ENCODE measurements around the gene CEP95.

DNA sequence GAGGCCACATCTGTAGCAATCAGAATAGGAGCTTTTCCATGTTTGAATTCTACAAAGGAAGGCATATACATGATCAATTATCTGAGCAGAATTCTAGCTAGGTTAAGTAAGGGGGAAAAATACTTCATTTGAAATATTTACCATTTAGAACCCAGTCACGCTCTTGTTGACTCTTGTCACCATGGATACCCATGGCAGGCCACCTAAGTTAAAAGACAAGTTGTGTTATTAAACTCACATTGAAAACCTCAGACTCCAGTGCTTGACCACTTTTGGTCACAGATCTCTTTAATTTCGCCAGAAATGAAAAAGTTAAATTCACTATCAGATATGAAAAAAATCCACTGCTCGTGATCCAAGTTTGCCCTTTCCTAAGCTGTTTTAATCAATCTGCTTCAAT, 4.8 kb upstream of the CEP95 start:
- TF ChIP-seq, protein P1, sequence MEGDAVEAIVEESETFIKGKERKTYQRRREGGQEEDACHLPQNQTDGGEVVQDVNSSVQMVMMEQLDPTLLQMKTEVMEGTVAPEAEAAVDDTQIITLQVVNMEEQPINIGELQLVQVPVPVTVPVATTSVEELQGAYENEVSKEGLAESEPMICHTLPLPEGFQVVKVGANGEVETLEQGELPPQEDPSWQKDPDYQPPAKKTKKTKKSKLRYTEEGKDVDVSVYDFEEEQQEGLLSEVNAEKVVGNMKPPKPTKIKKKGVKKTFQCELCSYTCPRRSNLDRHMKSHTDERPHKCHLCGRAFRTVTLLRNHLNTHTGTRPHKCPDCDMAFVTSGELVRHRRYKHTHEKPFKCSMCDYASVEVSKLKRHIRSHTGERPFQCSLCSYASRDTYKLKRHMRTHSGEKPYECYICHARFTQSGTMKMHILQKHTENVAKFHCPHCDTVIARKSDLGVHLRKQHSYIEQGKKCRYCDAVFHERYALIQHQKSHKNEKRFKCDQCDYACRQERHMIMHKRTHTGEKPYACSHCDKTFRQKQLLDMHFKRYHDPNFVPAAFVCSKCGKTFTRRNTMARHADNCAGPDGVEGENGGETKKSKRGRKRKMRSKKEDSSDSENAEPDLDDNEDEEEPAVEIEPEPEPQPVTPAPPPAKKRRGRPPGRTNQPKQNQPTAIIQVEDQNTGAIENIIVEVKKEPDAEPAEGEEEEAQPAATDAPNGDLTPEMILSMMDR (IDR thresholded peaks at IDR 0.05), result no peak
- TF ChIP-seq, protein P2, sequence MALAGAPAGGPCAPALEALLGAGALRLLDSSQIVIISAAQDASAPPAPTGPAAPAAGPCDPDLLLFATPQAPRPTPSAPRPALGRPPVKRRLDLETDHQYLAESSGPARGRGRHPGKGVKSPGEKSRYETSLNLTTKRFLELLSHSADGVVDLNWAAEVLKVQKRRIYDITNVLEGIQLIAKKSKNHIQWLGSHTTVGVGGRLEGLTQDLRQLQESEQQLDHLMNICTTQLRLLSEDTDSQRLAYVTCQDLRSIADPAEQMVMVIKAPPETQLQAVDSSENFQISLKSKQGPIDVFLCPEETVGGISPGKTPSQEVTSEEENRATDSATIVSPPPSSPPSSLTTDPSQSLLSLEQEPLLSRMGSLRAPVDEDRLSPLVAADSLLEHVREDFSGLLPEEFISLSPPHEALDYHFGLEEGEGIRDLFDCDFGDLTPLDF (CRISPR knock-in tag; IDR thresholded peaks at IDR 0.05), result no peak
- TF ChIP-seq SP1 (CRISPR knock-in tag; conservative IDR thresholded peaks at IDR 0.05), result no peak
- no peak for TF ChIP-seq NFATC4 (CRISPR knock-in tag; IDR thresholded peaks at IDR 0.05)
- TF ChIP-seq, protein P3, sequence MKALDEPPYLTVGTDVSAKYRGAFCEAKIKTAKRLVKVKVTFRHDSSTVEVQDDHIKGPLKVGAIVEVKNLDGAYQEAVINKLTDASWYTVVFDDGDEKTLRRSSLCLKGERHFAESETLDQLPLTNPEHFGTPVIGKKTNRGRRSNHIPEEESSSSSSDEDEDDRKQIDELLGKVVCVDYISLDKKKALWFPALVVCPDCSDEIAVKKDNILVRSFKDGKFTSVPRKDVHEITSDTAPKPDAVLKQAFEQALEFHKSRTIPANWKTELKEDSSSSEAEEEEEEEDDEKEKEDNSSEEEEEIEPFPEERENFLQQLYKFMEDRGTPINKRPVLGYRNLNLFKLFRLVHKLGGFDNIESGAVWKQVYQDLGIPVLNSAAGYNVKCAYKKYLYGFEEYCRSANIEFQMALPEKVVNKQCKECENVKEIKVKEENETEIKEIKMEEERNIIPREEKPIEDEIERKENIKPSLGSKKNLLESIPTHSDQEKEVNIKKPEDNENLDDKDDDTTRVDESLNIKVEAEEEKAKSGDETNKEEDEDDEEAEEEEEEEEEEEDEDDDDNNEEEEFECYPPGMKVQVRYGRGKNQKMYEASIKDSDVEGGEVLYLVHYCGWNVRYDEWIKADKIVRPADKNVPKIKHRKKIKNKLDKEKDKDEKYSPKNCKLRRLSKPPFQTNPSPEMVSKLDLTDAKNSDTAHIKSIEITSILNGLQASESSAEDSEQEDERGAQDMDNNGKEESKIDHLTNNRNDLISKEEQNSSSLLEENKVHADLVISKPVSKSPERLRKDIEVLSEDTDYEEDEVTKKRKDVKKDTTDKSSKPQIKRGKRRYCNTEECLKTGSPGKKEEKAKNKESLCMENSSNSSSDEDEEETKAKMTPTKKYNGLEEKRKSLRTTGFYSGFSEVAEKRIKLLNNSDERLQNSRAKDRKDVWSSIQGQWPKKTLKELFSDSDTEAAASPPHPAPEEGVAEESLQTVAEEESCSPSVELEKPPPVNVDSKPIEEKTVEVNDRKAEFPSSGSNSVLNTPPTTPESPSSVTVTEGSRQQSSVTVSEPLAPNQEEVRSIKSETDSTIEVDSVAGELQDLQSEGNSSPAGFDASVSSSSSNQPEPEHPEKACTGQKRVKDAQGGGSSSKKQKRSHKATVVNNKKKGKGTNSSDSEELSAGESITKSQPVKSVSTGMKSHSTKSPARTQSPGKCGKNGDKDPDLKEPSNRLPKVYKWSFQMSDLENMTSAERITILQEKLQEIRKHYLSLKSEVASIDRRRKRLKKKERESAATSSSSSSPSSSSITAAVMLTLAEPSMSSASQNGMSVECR (CRISPR knock-in tag; IDR thresholded peaks at IDR 0.05; ENCODE audit: borderline replicate concordance), result no peak
- no peak for TF ChIP-seq CBFB (CRISPR knock-in tag; IDR thresholded peaks at IDR 0.05; ENCODE audit: low read depth)
- no peak for TF ChIP-seq ELF4 (CRISPR knock-in tag; IDR thresholded peaks at IDR 0.05; ENCODE audit: low read depth)
- TF ChIP-seq FOXK1 (CRISPR knock-in tag; IDR thresholded peaks at IDR 0.05), result no peak
- no peak for TF ChIP-seq TCF7 (CRISPR knock-in tag; IDR thresholded peaks at IDR 0.05; ENCODE audit: low read depth)

Data from WTC11 (cell line).